COLO829 (cell line): ENCODE measurements around the gene REPIN1.
"Not testable (repeated sequence)": the region's sequence is repeated elsewhere in the genome, so short reads cannot be mapped to it uniquely, and the experiment has no call there.

ENCODE experiments used
- DNase-seq: peaks from one replicate; pipeline ENCODE4 v3.0.0; 2012; ENCODE audit warnings: low spot score

Gene REPIN1

DNA sequence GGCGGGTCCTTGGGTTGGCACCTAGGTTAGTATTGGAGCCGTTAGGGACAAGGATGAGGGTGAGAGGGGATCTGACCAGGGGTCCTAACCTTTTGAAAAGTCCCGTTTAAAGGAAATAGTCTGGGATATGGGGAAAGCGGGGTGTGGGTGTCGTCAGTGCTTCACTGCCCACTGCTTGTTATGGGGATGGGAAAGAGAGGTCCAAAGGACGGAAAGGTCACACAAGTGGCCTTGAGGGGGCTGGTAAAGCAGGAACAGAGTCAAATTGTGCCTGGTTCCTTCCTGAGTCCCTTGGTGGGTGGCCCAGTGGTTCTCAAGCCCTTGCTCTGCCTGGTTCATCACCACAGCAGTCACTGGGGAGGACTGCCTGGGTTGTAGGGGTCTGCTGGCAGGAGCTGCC, 7.9 kb downstream of the REPIN1 start:
- no peak for DNase-seq

DNA sequence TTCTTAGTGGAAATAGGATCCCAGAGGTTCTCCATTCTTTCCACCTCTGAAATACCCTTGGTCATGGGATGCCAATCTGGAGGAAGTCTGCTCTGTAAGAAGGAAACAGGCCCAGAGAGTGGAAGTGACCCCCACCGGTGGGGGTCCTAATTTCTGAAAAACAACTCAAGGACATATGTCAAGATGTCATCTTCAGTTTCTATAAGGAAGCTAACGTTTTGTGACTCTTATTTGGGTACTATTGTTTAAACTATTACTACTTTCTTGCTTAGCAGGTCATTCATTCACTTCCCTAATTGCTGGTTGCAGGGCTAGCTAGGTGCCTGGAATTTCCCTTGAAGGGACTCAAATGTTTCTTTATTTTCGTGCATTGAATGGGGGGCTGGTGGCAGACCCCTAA, 8.6 kb downstream of the REPIN1 start:
- DNase-seq, result no peak

DNA sequence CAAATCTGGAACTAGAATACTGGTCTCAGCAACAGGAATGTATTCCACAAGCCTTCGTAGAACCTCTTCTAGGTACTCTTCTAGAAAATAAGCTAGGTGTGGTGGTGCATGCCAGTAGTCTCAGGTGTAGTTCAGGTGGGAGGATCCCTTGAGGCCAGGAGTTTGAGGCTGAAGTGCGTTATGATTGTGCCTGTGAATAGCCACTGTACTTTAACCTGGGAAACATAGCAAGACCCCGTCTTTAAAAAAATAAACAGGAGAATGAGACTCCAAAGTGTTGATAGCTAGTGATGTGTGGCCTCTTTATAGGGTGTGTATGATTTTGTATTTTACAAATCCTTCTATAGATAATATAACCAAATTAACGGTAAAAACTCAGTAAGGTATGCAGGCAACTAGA, 9.0 kb downstream of the REPIN1 start:
- DNase-seq, result no peak

DNA sequence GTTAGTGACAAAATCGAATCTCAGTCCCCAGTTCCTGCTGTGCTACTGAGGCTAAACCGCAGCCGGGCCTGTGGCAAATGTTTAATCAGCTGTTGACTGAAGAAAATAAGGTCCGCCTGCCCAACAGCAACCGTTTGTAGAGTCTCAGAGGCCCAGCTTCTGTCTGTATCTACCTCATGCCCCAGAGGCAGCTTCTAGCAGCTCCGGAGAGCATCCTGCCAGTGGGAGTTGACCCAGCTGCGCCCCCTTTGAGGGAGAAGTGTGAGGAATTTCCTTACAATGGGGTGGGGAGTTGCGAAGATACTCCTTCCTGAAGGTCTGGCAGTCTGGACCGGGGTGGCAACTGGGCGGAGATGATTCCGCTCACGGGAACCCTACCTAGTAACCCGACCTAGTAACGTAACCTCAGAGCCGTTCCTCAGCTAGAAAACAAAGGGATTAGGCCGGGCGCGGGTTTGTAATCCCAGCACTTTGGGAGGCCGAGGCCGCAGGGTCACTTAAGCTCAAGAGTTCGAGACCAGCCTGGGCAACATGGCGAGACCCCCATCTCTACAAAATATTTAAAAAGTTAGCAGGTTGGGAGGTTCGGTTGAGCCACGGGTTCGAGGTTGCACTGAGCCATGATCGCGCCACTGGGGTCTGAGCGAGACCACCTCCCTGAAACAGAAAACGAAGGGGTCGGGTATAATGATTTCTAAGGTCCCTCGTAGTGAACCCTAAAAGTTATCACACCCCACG, 9.7 kb downstream of the REPIN1 start:
- no peak for DNase-seq

GRCh38 chr7:150378853-150379440, 10.3 kb downstream of the REPIN1 start, which contains the start of gene ZNF775:
Gene ZNF775 (plus strand): TSS chr7:150379330. CDS start chr7:150388471, 9,141 bp downstream.
- DNase-seq, result peak; percentile 98

DNA sequence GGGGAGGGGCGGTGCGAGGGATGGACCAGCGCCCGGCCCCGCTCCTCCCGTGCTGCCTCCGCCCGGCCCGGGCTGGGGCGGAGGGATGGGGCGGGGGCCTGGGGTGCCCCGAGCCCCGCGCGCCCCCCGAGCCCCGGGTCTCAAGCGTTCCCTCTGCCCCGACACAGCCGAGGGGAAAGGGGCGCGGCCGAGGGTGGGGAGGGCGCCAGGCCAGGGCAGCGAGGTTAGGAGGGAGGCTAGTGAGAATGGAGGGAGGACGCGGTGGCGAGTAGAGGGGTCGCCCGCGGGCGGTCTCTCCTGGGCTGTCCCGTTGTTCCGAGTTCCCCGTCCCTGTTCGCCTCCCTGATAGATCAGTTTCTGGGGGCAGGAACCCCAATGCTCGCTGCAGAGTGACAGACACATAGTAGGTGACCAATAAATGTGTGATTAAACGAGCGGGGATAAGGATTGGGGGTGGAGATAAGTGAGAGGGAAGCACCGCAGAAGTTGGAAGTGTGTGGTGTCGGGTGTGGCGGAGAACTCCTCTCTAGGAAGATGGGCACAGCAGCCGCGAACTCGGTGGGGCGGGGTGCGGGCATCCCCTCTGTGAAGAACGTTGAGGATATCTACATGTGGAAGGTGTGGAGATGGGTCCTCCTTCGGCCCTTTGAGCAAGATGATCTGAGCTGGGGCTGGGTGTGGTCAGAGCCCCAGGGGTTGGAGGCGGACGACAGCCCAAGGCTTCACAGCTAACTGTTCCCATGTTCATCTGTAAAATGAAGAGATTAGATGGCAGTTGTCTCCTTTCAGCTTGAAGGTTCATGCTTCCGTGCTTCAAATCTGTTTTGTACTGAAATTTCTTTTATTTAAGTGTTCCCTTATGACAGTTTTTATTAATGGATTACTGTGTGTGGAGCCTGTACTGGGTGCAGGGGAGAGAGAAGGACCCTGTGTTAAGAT, 11.1 kb downstream of the REPIN1 start:
- DNase-seq, result no peak

- no peak for DNase-seq
Measured at GRCh38 chr7:150380463-150380862, 11.8 kb downstream of the REPIN1 start.

DNA sequence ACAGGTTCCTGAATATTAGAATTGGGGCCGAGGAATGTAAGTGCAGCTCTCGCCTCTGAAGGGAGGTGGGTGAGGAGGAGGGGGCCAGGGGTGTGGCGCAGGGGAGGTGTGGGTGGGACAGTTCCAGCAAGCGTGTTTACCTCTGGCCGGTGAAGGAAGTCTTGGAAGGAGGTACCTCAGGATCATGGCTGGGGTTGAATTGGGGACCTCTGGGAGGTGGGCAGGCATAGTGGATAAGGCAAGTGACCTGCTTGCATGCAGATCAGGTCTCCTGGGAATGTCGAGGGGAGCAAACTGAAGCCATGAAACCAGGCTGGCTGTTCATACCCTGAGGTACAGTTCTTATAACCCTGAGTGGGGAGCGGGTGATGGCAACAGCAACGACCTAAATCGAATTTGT, 12.5 kb downstream of the REPIN1 start:
- DNase-seq, result no peak

DNA sequence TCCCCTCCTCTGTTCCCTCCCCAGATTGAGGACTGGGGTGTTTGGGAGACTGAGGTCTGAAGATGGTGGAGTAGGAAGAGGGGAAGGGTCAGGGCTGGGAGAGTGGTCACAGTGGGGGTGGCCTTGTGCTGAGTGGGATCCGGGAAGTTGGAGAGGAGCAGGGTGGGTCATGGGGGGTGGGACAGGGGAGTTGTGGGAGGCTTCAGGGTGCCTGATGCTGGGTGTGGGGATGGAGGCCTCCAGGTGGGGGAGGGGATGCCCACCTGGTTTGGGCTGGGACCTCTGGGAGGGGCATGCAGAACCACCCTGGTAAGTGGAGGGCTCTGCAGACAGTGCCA, 13.1 kb downstream of the REPIN1 start:
- DNase-seq, result no peak

GRCh38 chr7:150382123-150382843, 13.7 kb downstream of the REPIN1 start:
- no peak for DNase-seq

- DNase-seq, result no peak
Measured at GRCh38 chr7:150382844-150383225, 14.2 kb downstream of the REPIN1 start.

GRCh38 chr7:150383710-150384397, 15.2 kb downstream of the REPIN1 start:
- peak; percentile 98 for DNase-seq

- no peak for DNase-seq
Measured at GRCh38 chr7:150384406-150385301, 16.0 kb downstream of the REPIN1 start.

DNA sequence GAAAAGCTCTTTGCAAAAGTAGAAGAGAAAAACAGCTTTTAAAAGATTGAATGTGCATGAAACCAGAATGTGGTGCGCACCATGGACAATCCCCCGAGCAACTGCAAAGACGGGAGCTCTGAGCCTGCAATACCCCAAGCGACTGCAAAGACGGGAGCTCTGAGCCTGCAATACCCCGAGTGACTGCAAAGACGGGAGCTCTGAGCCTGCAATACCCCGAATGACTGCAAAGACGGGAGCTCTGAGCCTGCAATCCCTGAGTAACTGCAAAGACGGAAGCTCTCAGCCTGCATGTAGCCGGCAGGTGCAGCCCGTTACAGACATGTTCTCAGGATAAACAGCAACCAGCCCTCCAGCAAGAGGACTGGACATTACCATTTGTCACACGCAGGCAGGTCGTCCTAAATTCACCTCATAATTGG, 16.7 kb downstream of the REPIN1 start:
- no peak for DNase-seq

DNA sequence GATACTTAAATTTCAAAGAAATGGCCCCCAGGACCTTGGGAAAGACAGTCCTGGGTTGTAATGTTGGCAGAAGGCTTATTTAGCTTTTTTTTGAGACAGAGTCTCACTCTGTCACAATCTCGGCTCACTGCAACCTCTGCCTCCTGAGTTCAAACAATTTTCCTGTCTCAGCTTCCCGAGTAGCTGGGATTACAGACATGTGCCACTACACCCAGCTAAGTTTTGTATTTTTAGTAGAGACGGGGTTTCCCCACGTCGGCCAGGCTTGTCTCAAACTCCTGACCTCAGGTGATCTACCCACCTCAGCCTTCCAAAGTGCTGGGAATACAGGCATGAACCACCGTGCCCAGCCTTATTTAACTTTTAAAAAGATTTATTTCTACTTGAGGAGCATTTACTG, 17.3 kb downstream of the REPIN1 start:
- DNase-seq, result not testable (repeated sequence)

- no peak for DNase-seq
Measured at GRCh38 chr7:150388306-150388705, 19.7 kb downstream of the REPIN1 start.

- DNase-seq, result no peak
Measured at GRCh38 chr7:150388709-150389531, 20.3 kb downstream of the REPIN1 start.

- no peak for DNase-seq
Measured at GRCh38 chr7:150389532-150389816, 20.9 kb downstream of the REPIN1 start.

DNA sequence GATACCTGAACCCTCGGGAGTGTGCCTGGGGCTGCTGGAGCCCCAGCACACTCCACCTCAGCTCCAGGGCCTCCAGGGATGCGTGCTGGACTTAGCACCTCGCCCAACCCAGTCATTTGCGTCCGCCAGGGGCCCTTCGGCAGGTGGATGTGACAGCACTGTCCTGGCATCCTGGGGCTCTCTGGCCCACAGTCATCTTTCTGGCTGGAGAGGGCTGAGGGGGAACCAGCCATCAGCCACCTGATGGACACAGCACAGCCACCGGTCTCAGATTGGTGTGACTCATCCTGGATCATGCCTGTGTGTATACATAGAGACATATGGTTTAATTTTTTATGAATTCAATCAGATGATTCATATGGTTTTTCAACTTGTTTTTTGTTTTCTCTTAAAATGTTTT, 21.6 kb downstream of the REPIN1 start:
- no peak for DNase-seq

DNA sequence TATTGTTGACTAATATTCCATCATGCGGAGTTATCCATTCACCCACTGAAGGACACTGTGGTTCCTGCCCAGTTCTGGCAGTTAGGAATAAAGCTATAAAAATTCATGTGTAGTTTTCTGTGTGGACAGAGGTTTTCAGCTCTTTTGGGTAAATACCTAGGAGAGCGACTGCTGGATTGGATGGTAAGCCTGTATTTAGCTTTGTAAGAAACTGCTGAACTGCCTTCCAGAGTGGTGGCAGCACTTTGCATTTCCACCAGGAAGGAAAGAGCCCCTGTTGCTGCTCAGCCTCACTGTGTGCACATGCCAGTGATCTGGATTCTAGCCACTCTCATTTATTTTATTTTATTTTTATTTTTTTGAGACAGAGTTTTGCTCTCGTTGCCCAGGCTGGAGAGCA, 24.7 kb downstream of the REPIN1 start:
- no peak for DNase-seq
